Peyer's patch (tissue), 4 donors: ENCODE data around the gene HMGCL. TPM values are rescaled to one million over a fixed set of nuclear protein-coding genes. Genes with fewer than 3 reads are reported as not detected.
"Not testable (repeated sequence)": the region's sequence is repeated elsewhere in the genome, so short reads cannot be mapped to it uniquely, and the experiment has no call there.

Experiments
- DNase-seq, 3 donors: peaks; one replicate each; pipeline ENCODE4 v3.0.0-alpha.2; 2017 to 2019
- H3K27ac ChIP-seq, 4 donors: fragments of 200-600 bp; sonication (generic); one replicate each; pipeline ENCODE4 v1.5.1; 2016 to 2019
- H3K27me3 ChIP-seq, 2 donors: fragments of 200-600 bp; sonication (generic); one replicate each; pipeline ENCODE4 v1.5.1; 2019
- H3K36me3 ChIP-seq, 3 donors: fragments of 200-600 bp; sonication (generic); one replicate each; pipeline ENCODE4 v1.5.1; 2016 to 2019
- H3K4me1 ChIP-seq, 4 donors: fragments of 200-600 bp; sonication (generic); one replicate each; pipeline ENCODE4 v1.5.1; 2016 to 2019
- H3K4me3 ChIP-seq, 4 donors: fragments of 200-600 bp; sonication (generic); 1 replicate in 3 of 4; 2 replicates in 1 of 4; pipeline ENCODE4 v1.5.1; 2016 to 2019; ENCODE audit warnings: mild to moderate bottlenecking in 1 of 4
- H3K9me3 ChIP-seq, 4 donors: fragments of 200-600 bp; sonication (generic); one replicate each; pipeline ENCODE4 v1.5.1; 2016 to 2019; ENCODE audit warnings: mild to moderate bottlenecking in 1 of 4
- CTCF ChIP-seq, 6 experiments: fragments of 450-650 bp in 4 of 6; fragments of 200-600 bp in 2 of 6; sonication (generic) in 1 of 6; IDR thresholded peaks; one replicate each; pipeline ENCODE4 v1.5.1; 2017 to 2019; ENCODE audit warnings: antibody characterized with exemption in 6 of 6, mild to moderate bottlenecking in 3 of 6, moderate library complexity in 1 of 6
- POLR2A ChIP-seq, 2 donors: fragments of 450-650 bp; IDR thresholded peaks; one replicate each; pipeline ENCODE4 v1.5.1; 2017; ENCODE audit warnings: antibody characterized with exemption in 2 of 2, mild to moderate bottlenecking in 2 of 2, moderate library complexity in 2 of 2
- total RNA-seq, 4 donors: library from RNA; depleted of rRNA; stranded (reverse); fragments of >200 nt; gene quantifications; one replicate each; pipeline ENCODE4 v1.1.0, GENCODE V29; 2016

HMGCL gene
- total RNA-seq, 4 donors from 2014 or later = 24.8 to 74.3 (median 64.6) TPM

DNA sequence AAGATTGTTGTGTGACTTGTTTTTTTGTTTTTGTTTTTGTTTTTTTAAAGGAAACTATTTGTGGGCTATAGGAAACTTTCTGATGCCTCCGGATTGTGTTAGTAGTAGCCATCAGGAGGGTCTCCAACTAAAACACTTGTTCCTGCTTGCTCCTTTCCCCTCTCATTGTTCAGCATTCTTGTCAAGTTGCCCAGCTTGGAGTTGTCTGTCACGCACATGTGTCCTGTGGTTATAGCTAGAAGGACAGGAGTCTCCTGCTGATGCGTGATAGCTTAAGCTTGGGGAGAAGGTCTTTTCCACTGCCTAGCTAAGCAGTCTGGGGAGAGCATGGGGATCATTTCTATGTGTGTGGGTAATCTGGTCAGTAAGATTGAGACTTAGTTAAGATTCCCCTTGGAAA is 37.5 kb downstream of the HMGCL start:
- no peak overlapping the region for H3K27ac ChIP-seq
- TF ChIP-seq CTCF (IDR thresholded peaks at IDR 0.05) (no peak), POLR2A (IDR thresholded peaks at IDR 0.05) (no peak)
- DNase-seq = no peak
- H3K36me3 ChIP-seq = peaks cover 0 to 53% (median 3%) of the 10 kb centered on the region in 3 donors
- H3K9me3 ChIP-seq = no peaks in the 10 kb centered on the region
- H3K4me3 ChIP-seq = no peak overlapping the region
- H3K27me3 ChIP-seq = no peaks in the 10 kb centered on the region
- peaks cover 5 to 17% (median 9%) of the 10 kb centered on the region in 4 donors for H3K4me1 ChIP-seq

DNA sequence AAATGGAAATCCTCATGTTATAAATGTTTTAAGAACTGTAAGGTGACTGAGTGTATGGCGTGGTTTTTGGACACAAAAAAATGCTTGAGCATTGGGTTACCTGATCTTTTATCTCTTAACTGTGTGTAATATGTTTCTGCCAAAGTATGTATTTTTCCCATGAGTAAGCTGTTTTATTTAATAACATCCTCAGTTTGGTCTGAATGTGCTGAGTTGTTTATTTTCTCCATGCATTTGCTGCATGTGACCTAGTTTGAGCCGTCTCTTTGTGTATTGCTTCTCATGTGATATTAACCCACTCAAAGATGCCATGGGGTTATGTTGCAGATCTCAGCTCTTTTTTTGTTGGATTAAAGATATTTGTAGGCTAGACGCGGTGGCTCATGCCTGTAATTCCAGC is 40.4 kb downstream of the HMGCL start:
- Histone ChIP-seq H3K27me3 (no peaks in the 10 kb centered on the region), H3K4me3 (no peak overlapping the region), H3K9me3 (no peaks in the 10 kb centered on the region), H3K4me1 (peaks cover 0 to 5% (median 1%) of the 10 kb centered on the region in 4 donors), H3K27ac (no peak overlapping the region), H3K36me3 (peaks cover 0 to 65% (median 3%) of the 10 kb centered on the region in 3 donors)
- DNase-seq = no peak
- TF ChIP-seq POLR2A (IDR thresholded peaks at IDR 0.05) = no peak

DNA sequence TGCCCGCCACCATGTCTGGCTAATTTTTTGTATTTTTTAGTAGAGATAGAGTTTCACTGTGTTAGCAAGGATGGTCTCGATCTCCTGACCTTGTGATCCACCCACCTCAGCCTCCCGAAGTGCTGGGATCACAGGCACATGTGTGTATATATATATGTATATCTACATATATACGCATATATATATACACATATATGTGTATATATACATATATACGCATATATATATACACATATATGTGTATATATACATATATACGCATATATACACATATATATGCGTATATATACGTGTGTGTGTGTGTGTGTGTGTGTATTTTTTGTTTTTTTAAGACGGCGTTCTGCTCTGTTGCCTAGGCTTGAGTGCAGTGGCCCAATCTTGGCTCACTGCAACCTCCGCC is 42.1 kb downstream of the HMGCL start:
- not testable (repeated sequence) for H3K4me3 ChIP-seq, H3K27ac ChIP-seq, H3K27me3 ChIP-seq, DNase-seq, H3K9me3 ChIP-seq
- peaks cover 0 to 59% (median 3%) of the 10 kb centered on the region in 3 donors for H3K36me3 ChIP-seq
- peaks cover 0 to 17% (median 2%) of the 10 kb centered on the region in 4 donors for H3K4me1 ChIP-seq

GRCh38 chr1:23779826-23780371 is 45.3 kb downstream of the HMGCL start:
- Histone ChIP-seq H3K9me3 (no peaks in the 10 kb centered on the region), H3K4me1 (peaks cover 0 to 31% (median 2%) of the 10 kb centered on the region in 4 donors), H3K27me3 (no peaks in the 10 kb centered on the region), H3K27ac (no peak overlapping the region), H3K36me3 (peaks cover 0 to 26% (median 0%) of the 10 kb centered on the region in 3 donors), H3K4me3 (no peak overlapping the region)
- no peak for DNase-seq
- TF ChIP-seq POLR2A (IDR thresholded peaks at IDR 0.05) (no peak), CTCF (IDR thresholded peaks at IDR 0.05) (no peak)

DNA sequence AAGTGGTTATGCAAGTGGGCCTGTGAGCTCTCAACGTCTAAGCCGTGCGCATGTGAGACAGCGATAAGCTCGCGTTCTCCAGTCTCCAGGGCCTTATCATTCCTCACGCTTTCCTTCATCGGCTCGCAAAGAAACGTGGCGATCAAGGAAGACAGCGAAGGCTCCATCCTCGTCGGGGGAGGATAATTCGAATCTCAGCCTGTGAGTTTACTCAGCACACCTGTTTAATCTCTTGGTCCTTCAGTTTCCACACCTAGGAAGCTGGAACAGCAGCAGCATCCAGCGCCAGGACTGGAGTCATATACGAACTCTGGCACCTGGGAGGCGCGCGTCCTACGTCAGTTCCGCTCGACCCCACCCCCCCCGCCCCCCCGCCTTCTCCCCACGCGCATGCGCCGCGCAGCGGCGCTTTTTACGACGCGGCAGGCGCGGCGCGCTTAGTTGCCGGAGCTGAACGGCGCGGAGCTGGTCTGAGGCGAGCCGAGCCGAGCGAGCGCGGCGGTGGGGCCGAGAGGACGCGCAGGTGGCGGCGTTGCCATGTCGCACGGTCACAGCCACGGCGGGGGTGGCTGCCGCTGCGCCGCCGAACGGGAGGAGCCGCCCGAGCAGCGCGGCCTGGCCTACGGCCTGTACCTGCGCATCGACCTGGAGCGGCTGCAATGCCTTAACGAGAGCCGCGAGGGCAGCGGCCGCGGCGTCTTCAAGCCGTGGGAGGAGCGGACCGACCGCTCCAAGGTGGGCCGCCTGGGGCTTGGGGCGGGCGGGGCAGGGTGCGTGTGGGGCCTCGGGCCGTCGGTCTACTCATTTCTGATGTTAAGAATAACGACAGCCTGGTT is 47.0 kb downstream of the HMGCL start, which contains the start of gene PITHD1:
Gene PITHD1, plus strand, starts transcription at position 440 of the 836 bp plus-strand sequence. Its CDS starts 98 bp downstream, at position 538.
- DNase-seq = peak; percentile 74 to 92 (median 91)
- Histone ChIP-seq H3K9me3 (no peaks in the 10 kb centered on the region), H3K4me3 (peak within 1 kb of the TSS; percentile 71 to 98 (median 83)), H3K27me3 (no peaks in the 10 kb centered on the region), H3K4me1 (peaks cover 0 to 31% (median 2%) of the 10 kb centered on the region in 4 donors), H3K36me3 (peaks cover 0 to 13% (median 0%) of the 10 kb centered on the region in 3 donors), H3K27ac (peak within 1 kb of the TSS; percentile 89 to 94 (median 92))
- TF ChIP-seq POLR2A (IDR thresholded peaks at IDR 0.05) (peak; percentile 80 to 88), CTCF (IDR thresholded peaks at IDR 0.05) (no peak)

GRCh38 chr1:23776217-23776616 is 49.0 kb downstream of the HMGCL start:
- Histone ChIP-seq H3K9me3 (no peaks in the 10 kb centered on the region), H3K36me3 (peaks cover 0 to 13% (median 0%) of the 10 kb centered on the region in 3 donors), H3K4me1 (peaks cover 0 to 36% (median 2%) of the 10 kb centered on the region in 4 donors), H3K4me3 (no peak overlapping the region), H3K27me3 (no peaks in the 10 kb centered on the region), H3K27ac (no peak overlapping the region)
- DNase-seq = no peak
- no peak for TF ChIP-seq POLR2A (IDR thresholded peaks at IDR 0.05)
- no peak for TF ChIP-seq CTCF (IDR thresholded peaks at IDR 0.05)
